ENCODE results near the gene AOC3.
"Not testable (repeated sequence)": the region's sequence is repeated elsewhere in the genome, so short reads cannot be mapped to it uniquely, and the experiment has no call there.

Gene AOC3

DNA sequence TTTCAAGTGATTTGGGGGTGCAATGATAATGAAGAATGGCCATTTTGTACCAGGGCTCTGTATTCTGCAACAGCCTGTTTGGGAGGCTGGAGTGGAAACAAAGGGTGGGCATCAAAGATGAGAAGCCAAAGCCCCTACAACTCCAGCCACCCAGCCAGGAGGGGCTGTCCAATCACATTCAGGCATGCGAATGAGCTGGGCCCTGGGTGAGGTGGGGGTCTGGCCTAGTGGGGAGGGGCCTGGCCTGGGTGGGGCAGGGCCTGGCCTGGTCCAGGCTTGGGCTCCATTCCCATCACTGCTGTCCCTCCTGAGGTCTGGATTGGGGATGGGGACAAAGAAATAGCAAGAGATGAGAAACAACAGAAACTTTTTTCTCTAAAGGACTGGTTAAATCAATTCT, 6.4 kb downstream of the AOC3 start:
- ChIA-PET POLR2A (no interaction called here), CTCF (no interaction called here)
- TF ChIP-seq, protein P1, sequence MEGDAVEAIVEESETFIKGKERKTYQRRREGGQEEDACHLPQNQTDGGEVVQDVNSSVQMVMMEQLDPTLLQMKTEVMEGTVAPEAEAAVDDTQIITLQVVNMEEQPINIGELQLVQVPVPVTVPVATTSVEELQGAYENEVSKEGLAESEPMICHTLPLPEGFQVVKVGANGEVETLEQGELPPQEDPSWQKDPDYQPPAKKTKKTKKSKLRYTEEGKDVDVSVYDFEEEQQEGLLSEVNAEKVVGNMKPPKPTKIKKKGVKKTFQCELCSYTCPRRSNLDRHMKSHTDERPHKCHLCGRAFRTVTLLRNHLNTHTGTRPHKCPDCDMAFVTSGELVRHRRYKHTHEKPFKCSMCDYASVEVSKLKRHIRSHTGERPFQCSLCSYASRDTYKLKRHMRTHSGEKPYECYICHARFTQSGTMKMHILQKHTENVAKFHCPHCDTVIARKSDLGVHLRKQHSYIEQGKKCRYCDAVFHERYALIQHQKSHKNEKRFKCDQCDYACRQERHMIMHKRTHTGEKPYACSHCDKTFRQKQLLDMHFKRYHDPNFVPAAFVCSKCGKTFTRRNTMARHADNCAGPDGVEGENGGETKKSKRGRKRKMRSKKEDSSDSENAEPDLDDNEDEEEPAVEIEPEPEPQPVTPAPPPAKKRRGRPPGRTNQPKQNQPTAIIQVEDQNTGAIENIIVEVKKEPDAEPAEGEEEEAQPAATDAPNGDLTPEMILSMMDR (IDR thresholded peaks at IDR 0.05; ENCODE audit: control extremely low read depth, extremely low read depth, low read depth, missing control alignments), result no peak
- DNase-seq (ENCODE audit: extremely low spot score), result no peak

DNA sequence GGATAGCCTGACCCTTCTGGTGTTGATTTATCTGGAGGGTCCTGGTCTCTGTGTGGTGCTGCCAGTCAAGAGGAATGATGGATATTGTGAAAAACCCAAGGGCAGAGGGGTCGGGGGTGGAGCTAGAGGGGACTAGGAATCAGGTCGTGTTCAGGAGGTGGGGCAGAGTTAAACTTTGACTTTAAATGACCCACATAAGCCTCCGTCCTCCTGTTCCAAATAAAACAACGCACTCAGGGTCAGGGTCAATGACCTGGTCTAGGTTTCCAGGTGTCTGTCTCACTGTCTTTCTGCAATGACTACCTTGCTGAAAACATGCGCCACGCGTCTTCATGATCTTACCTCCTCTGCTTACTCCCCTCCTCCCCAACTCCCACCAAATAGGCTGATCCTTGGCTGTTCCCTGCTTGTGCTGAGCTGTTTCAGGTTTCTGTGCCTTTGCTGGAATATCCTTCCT, 14.7 kb downstream of the AOC3 start:
- ChIA-PET POLR2A (no interaction called here), CTCF (no interaction called here)
- TF ChIP-seq, protein P1 (IDR thresholded peaks at IDR 0.05; ENCODE audit: control extremely low read depth, extremely low read depth, low read depth, missing control alignments), result no peak
- DNase-seq (ENCODE audit: extremely low spot score), result no peak

DNA sequence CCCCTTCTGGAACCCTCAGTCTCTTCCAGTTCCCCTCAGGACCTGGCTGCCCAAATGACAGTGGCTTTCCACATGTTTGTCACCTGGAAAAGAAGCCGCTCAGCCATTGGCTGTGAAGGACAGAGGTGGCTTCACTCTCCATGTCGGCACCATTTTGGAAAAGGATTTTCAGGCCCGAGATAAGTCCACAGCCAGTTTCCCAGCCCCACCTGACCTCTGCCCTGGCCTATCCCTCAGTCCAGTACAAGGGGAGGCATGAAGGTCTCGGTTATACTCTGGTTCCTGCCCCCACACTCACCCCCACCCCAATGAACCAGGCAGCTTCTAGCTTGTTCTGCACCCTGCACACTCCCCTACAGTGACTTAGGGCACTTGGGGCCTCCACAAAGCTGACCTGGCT, 15.2 kb downstream of the AOC3 start:
- CTCF ChIA-PET, result no interaction called here
- TF ChIP-seq, protein P1 (IDR thresholded peaks at IDR 0.05; ENCODE audit: control extremely low read depth, extremely low read depth, low read depth, missing control alignments), result no peak
- POLR2A ChIA-PET, result no interaction called here
- DNase-seq (ENCODE audit: extremely low spot score), result no peak

DNA sequence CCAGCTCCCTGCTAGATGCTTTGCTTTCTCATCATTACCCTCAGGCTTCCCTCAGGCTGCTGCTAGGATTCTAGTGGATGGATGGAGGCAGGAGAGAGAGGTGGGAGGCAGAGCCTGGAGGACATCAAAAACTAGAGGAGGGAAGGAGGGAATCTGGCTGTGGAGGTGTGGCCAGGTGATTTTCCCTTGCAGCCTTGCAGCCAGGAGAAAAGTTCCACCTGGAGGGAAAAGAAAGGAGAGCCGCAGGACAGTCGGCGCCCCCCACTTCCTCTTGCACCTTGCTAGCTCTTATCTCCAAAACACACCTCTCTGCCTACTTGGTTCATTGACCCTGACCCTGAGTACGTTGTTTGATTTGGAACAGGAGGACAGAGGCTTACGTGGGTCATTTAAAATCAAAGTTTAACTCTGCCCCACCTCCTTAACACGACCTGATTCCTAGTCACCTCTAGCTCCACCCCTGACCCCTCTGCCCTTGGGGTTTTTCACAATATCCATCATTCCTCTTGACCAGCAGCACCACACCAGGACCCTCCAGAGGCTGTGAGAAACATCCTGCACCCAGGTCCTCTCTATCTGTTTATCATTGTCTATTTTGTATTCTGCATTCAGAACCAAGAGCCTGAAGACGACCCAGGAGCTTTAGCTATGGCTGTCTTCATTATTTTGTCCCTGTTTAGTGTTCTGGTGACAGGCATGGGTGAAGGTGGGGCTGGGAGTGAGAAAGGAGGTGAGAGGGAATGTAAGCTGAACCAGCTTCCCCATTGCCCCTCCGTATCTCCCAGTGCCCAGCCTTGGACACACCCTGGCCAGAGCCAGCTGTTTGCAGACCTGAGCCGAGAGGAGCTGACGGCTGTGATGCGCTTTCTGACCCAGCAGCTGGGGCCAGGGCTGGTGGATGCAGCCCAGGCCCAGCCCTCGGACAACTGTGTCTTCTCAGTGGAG, 15.9 kb downstream of the AOC3 start:
- DNase-seq (ENCODE audit: extremely low spot score), result no peak
- CTCF ChIA-PET, result no interaction called here
- TF ChIP-seq, protein P1 (IDR thresholded peaks at IDR 0.05; ENCODE audit: control extremely low read depth, extremely low read depth, low read depth, missing control alignments), result no peak
- POLR2A ChIA-PET, result no interaction called here

DNA sequence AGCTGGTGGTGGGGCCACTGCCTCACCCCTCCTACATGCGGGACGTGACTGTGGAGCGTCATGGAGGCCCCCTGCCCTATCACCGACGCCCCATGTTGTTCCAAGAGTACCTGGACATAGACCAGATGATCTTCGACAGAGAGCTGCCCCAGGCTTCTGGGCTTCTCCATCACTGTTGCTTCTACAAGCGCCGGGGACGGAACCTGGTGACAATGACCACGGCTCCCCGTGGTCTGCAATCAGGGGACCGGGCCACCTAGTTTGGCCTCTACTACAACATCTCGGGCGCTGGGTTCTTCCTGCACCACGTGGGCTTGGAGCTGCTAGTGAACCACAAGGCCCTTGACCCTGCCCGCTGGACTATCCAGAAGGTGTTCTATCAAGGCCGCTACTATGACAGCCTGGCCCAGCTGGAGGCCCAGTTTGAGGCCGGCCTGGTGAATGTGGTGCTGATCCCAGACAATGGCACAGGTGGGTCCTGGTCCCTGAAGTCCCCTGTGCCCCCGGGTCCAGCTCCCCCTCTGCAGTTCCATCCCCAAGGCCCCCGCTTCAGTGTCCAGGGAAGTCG, 16.8 kb downstream of the AOC3 start:
- POLR2A ChIA-PET, result not testable (repeated sequence)

DNA sequence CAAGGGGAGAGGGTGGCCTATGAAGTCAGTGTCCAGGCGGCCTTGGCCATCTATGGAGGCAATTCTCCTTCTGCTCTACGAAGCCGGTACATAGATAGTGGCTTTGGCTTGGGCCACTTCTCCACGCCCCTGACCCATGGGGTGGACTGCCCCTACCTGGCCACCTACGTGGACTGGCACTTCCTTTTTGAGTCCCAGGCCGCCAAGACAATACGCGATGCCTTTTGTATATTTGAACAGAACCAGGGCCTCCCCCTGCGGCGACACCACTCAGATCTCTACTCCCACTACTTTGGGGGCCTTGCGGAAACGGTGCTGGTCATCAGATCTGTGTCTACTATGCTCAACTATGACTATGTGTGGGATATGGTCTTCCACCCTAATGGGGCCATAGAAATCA, 17.3 kb downstream of the AOC3 start:
- ChIA-PET POLR2A (no interaction called here), CTCF (interaction anchor here (1.0 kb wide), 1 partner anchor 16 kb away, joined by 3 read pairs; no protein-coding TSS in a partner anchor)
- DNase-seq (ENCODE audit: extremely low spot score), result no peak
- TF ChIP-seq, protein P1 (IDR thresholded peaks at IDR 0.05; ENCODE audit: control extremely low read depth, extremely low read depth, low read depth, missing control alignments), result no peak

More for the DNA sequence above, 16.8 kb downstream of the AOC3 start:
- DNase-seq (ENCODE audit: extremely low spot score); CTCF ChIA-PET: not testable (repeated sequence)

DNA sequence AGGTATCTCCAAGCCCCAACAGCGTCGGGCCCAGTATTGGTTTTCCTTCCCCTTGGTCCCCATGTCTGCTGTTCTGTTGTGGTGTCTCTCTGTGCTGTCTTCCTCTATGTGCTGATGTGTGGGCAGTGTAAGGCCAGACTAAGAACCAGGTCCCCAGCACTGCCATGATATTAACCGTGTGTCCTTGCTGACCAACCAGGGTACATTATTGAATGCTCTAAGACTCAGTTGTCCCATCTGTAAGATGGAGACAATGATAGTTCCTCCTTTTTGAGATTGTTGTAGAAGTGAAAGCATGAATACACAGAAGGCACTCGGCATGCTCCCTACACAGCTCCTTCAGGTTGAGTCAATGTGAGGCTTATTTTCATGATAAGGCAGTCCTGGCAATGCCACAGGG, 20.6 kb downstream of the AOC3 start:
- CTCF ChIA-PET, result interaction anchor here (1.7 kb wide), 1 partner anchor 65 kb away, joined by 4 read pairs; no protein-coding TSS in a partner anchor
- TF ChIP-seq, protein P1 (IDR thresholded peaks at IDR 0.05; ENCODE audit: control extremely low read depth, extremely low read depth, low read depth, missing control alignments), result no peak
- POLR2A ChIA-PET, result no interaction called here
- no peak for DNase-seq (ENCODE audit: extremely low spot score)
